ENCODE data around the gene UBALD2. TPM values are rescaled to one million over a fixed set of nuclear protein-coding genes. Genes with fewer than 3 reads are reported as not detected.
A peak's percentile ranks its signal among the peaks of the same experiment; 100 is the strongest.

Gene UBALD2
- total and polyA plus RNA-seq, 2 of the 13 experiments (the other 11 are each of a cell fraction or from before 2014, with no cell fraction given): 3.3 to 89.7 TPM

- TF ChIP-seq, protein P1, sequence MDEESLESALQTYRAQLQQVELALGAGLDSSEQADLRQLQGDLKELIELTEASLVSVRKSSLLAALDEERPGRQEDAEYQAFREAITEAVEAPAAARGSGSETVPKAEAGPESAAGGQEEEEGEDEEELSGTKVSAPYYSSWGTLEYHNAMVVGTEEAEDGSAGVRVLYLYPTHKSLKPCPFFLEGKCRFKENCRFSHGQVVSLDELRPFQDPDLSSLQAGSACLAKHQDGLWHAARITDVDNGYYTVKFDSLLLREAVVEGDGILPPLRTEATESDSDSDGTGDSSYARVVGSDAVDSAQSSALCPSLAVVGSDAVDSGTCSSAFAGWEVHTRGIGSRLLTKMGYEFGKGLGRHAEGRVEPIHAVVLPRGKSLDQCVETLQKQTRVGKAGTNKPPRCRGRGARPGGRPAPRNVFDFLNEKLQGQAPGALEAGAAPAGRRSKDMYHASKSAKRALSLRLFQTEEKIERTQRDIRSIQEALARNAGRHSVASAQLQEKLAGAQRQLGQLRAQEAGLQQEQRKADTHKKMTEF (CRISPR knock-in tag; IDR thresholded peaks at IDR 0.05): 0 out of 2 replicates have a peak, but pooled peaks have one; percentile 29
- TF ChIP-seq KDM2A (CRISPR knock-in tag; IDR thresholded peaks at IDR 0.05; ENCODE audit: borderline replicate concordance, low read depth) (no peak), ZNF280B (CRISPR knock-in tag; IDR thresholded peaks at IDR 0.05; ENCODE audit: borderline replicate concordance) (no peak), SALL1 (CRISPR knock-in tag; IDR thresholded peaks at IDR 0.05) (peak; percentile 57), KMT2A (CRISPR knock-in tag; IDR thresholded peaks at IDR 0.05) (0 out of 2 replicates have a peak, but pooled peaks have one; percentile 22), ERF (CRISPR knock-in tag; IDR thresholded peaks at IDR 0.05) (0 out of 2 replicates have a peak, but pooled peaks have one; percentile 13), ZIK1 (CRISPR knock-in tag; IDR thresholded peaks at IDR 0.05; ENCODE audit: borderline replicate concordance, low read depth) (no peak), MATR3 (CRISPR knock-in tag; IDR thresholded peaks at IDR 0.05) (no peak), ZNF605 (CRISPR knock-in tag; IDR thresholded peaks at IDR 0.05) (0 out of 2 replicates have a peak, but pooled peaks have one; percentile 20), ARID4A (CRISPR knock-in tag; IDR thresholded peaks at IDR 0.05; ENCODE audit: borderline replicate concordance) (peak; percentile 15; the same call in 1 of the 2 replicates), SP140L (CRISPR knock-in tag; IDR thresholded peaks at IDR 0.05; ENCODE audit: borderline replicate concordance) (no peak), ETS1 (CRISPR knock-in tag; IDR thresholded peaks at IDR 0.05) (no peak), ATF7 (IDR thresholded peaks at IDR 0.05) (peak; percentile 32; the same call in 1 of the 2 replicates), ATF7 (CRISPR knock-in tag; IDR thresholded peaks at IDR 0.05) (no peak), HMG20A (CRISPR knock-in tag; IDR thresholded peaks at IDR 0.05; ENCODE audit: borderline replicate concordance) (peak; percentile 7; the same call in 1 of the 2 replicates), ZNF549 (CRISPR knock-in tag; IDR thresholded peaks at IDR 0.05) (no peak), ZNF333 (CRISPR knock-in tag; IDR thresholded peaks at IDR 0.05; ENCODE audit: borderline replicate concordance) (no peak), FLYWCH1 (CRISPR knock-in tag; IDR thresholded peaks at IDR 0.05) (no peak), ZNF232 (CRISPR knock-in tag; IDR thresholded peaks at IDR 0.05; ENCODE audit: borderline replicate concordance) (no peak)
- TF ChIP-seq, protein P2, sequence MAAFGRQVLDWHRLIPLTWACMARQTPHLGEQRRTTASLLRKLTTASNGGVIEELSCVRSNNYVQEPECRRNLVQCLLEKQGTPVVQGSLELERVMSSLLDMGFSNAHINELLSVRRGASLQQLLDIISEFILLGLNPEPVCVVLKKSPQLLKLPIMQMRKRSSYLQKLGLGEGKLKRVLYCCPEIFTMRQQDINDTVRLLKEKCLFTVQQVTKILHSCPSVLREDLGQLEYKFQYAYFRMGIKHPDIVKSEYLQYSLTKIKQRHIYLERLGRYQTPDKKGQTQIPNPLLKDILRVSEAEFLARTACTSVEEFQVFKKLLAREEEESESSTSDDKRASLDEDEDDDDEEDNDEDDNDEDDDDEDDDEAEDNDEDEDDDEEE (CRISPR knock-in tag; IDR thresholded peaks at IDR 0.05): no peak
Measured at GRCh38 chr17:76248013-76248782, 16.9 kb upstream of the UBALD2 start (continued).

All from HepG2 (cell line).